Upper lobe of left lung (tissue), 6 donors: ENCODE data around the gene EMSY. TPM values are rescaled to one million over a fixed set of nuclear protein-coding genes. Genes with fewer than 3 reads are reported as not detected.
"Not testable (repeated sequence)": the region's sequence is repeated elsewhere in the genome, so short reads cannot be mapped to it uniquely, and the experiment has no call there.

ENCODE experiments used
- ATAC-seq, 2 donors: fragments of 200-7000 bp; cut with Tn5 transposase; one replicate each; pipeline ENCODE4 v1.9.1; 2022; ENCODE audit warnings: mild to moderate bottlenecking in 2 of 2, moderate library complexity in 2 of 2; ENCODE audit not compliant: low FRiP score in 2 of 2
- DNase-seq, 2 donors: peaks; one replicate each; pipeline ENCODE4 v3.0.0-alpha.2; 2019 to 2020
- H3K27ac ChIP-seq, 4 donors: fragments of 200-600 bp; sonication (generic); one replicate each; pipeline ENCODE4 v1.5.1; 2016 to 2019
- H3K27me3 ChIP-seq, 4 donors: fragments of 200-600 bp; sonication (generic); one replicate each; pipeline ENCODE4 v1.5.1; 2017 to 2019
- H3K36me3 ChIP-seq, 4 donors: fragments of 200-600 bp; sonication (generic); one replicate each; pipeline ENCODE4 v1.5.1; 2016 to 2019
- H3K4me1 ChIP-seq, 4 donors: fragments of 200-600 bp; sonication (generic); one replicate each; pipeline ENCODE4 v1.5.1; 2018 to 2019
- H3K4me3 ChIP-seq, 4 donors: fragments of 200-600 bp; sonication (generic); one replicate each; pipeline ENCODE4 v1.5.1; 2017 to 2019; ENCODE audit warnings: mild to moderate bottlenecking in 2 of 4, moderate library complexity in 1 of 4
- H3K9me3 ChIP-seq, 4 donors: fragments of 200-600 bp; sonication (generic); one replicate each; pipeline ENCODE4 v1.5.1; 2018 to 2019
- EP300 ChIP-seq, 4 donors: sonication (generic); formaldehyde crosslinking; IDR thresholded peaks; one replicate each; pipeline ENCODE4 v1.5.1; 2017; ENCODE audit warnings: antibody characterized with exemption in 4 of 4, control low read depth in 2 of 4
- POLR2A ChIP-seq, 4 donors: fragments of 450-650 bp; IDR thresholded peaks; one replicate each; pipeline ENCODE4 v1.5.1; 2016 to 2017; ENCODE audit warnings: antibody characterized with exemption in 4 of 4, mild to moderate bottlenecking in 2 of 4
- POLR2AphosphoS5 ChIP-seq, 2 donors: sonication (generic); formaldehyde crosslinking; IDR thresholded peaks; one replicate each; pipeline ENCODE4 v1.5.1; 2017; ENCODE audit warnings: antibody characterized with exemption in 2 of 2
- WGBS, 2 donors: methylation state at CpG; one replicate each; pipeline ENCODE4 v1.1.5; 2017 to 2018; 5-methylcytosine and 5-hydroxymethylcytosine counted together
- total RNA-seq, 6 donors: library from RNA; depleted of rRNA in 4 of 6; stranded (reverse); fragments of >200 nt in 4 of 6; gene quantifications; one replicate each; pipeline versions ENCODE4 v1.1.0 to v1.2.1, GENCODE V29; 2016 to 2021
- TF ChIP-seq, protein P1 (sequence below), 6 experiments: fragments of 450-650 bp in 4 of 6; fragments of 200-600 bp in 2 of 6; sonication (generic) in 2 of 6; IDR thresholded peaks; one replicate each; pipeline ENCODE4 v1.5.1; 2016 to 2019; ENCODE audit warnings: antibody characterized with exemption in 6 of 6
- donor health status: DM: no; HTN: no; CAD: no; lungs with moderate emphysema.
- donor health status: DM: no; HTN: yes; CAD: no; lungs with severe emphysema.

The EMSY gene, protein sequence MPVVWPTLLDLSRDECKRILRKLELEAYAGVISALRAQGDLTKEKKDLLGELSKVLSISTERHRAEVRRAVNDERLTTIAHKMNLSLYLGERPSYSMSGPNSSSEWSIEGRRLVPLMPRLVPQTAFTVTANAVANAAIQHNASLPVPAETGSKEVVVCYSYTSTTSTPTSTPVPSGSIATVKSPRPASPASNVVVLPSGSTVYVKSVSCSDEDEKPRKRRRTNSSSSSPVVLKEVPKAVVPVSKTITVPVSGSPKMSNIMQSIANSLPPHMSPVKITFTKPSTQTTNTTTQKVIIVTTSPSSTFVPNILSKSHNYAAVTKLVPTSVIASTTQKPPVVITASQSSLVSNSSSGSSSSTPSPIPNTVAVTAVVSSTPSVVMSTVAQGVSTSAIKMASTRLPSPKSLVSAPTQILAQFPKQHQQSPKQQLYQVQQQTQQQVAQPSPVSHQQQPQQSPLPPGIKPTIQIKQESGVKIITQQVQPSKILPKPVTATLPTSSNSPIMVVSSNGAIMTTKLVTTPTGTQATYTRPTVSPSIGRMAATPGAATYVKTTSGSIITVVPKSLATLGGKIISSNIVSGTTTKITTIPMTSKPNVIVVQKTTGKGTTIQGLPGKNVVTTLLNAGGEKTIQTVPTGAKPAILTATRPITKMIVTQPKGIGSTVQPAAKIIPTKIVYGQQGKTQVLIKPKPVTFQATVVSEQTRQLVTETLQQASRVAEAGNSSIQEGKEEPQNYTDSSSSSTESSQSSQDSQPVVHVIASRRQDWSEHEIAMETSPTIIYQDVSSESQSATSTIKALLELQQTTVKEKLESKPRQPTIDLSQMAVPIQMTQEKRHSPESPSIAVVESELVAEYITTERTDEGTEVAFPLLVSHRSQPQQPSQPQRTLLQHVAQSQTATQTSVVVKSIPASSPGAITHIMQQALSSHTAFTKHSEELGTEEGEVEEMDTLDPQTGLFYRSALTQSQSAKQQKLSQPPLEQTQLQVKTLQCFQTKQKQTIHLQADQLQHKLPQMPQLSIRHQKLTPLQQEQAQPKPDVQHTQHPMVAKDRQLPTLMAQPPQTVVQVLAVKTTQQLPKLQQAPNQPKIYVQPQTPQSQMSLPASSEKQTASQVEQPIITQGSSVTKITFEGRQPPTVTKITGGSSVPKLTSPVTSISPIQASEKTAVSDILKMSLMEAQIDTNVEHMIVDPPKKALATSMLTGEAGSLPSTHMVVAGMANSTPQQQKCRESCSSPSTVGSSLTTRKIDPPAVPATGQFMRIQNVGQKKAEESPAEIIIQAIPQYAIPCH (N-terminal part only)
- total RNA-seq = 10 to 100 TPM; 14.6 to 66.0 (median 20.9) TPM

GRCh38 chr11:76444384-76445120, at the start of gene EMSY:
Gene EMSY (plus strand): TSS chr11:76445018. CDS start chr11:76446939, 1,921 bp downstream.
- H3K4me3 ChIP-seq = peak within 1 kb of the TSS; percentile 73 to 99 (median 95)
- peaks cover 0 to 23% (median 5%) of the 10 kb centered on the region in 4 donors for H3K36me3 ChIP-seq
- ATAC-seq (peak; percentile 97 to 99), DNase-seq (peak; percentile 98 to 99)
- peak; percentile 99 to 100 for TF ChIP-seq POLR2AphosphoS5 (IDR thresholded peaks at IDR 0.05)
- TF ChIP-seq POLR2A (IDR thresholded peaks at IDR 0.05) = peak; percentile 90 to 99 (median 92)
- peak in 1 of 4 donors; percentile 21 for TF ChIP-seq EP300 (IDR thresholded peaks at IDR 0.05)
- TF ChIP-seq, protein P1, sequence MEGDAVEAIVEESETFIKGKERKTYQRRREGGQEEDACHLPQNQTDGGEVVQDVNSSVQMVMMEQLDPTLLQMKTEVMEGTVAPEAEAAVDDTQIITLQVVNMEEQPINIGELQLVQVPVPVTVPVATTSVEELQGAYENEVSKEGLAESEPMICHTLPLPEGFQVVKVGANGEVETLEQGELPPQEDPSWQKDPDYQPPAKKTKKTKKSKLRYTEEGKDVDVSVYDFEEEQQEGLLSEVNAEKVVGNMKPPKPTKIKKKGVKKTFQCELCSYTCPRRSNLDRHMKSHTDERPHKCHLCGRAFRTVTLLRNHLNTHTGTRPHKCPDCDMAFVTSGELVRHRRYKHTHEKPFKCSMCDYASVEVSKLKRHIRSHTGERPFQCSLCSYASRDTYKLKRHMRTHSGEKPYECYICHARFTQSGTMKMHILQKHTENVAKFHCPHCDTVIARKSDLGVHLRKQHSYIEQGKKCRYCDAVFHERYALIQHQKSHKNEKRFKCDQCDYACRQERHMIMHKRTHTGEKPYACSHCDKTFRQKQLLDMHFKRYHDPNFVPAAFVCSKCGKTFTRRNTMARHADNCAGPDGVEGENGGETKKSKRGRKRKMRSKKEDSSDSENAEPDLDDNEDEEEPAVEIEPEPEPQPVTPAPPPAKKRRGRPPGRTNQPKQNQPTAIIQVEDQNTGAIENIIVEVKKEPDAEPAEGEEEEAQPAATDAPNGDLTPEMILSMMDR (IDR thresholded peaks at IDR 0.05) = peak in 2 of 6 experiments; percentile 28 to 39
- 0% methylated on average over 35 to 53 of the region's 53 CpGs for whole genome bisulfite sequencing, 2 donors
- H3K4me1 ChIP-seq = peaks cover 12 to 26% (median 17%) of the 10 kb centered on the region in 4 donors
- no peaks in the 10 kb centered on the region for H3K27me3 ChIP-seq
- peak within 1 kb of the TSS; percentile 90 to 99 (median 94) for H3K27ac ChIP-seq
- H3K9me3 ChIP-seq = no peaks in the 10 kb centered on the region

DNA sequence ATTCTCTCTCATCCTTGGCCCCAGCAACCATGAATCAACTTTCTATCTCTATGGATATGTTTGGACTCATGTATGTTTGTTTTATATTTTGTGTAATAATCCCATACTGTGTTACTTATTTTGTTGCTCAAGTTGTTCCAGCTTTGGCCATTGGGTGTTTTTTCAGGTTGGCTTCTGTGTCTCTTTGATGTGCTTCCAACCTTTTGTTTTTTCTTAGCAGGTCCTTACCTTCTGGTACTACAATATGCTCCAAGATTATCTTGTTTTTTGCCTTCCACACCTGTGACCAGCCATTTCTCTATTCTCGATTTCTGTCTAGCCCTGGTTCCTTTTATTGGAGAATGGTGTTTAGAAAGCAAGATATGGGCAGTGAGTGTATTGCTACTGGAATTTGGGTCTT, 49.5 kb upstream of the EMSY start:
- no peak for TF ChIP-seq POLR2AphosphoS5 (IDR thresholded peaks at IDR 0.05)
- no peak for TF ChIP-seq POLR2A (IDR thresholded peaks at IDR 0.05)
- TF ChIP-seq, protein P1 (IDR thresholded peaks at IDR 0.05) = no peak
- TF ChIP-seq EP300 (IDR thresholded peaks at IDR 0.05) = no peak
- Histone ChIP-seq H3K4me1 (no peaks in the 10 kb centered on the region), H3K9me3 (no peaks in the 10 kb centered on the region), H3K36me3 (no peaks in the 10 kb centered on the region), H3K27ac (no peak overlapping the region), H3K4me3 (no peak overlapping the region), H3K27me3 (no peaks in the 10 kb centered on the region)
- WGBS, 2 donors = 94 to 100% methylated on average over 1 of the region's 1 CpG
- no peak for ATAC-seq
- DNase-seq = no peak

GRCh38 chr11:76397383-76397782, 47.4 kb upstream of the EMSY start:
- 93 to 96% methylated on average over 3 of the region's 3 CpGs for WGBS, 2 donors
- H3K27ac ChIP-seq = no peak overlapping the region
- TF ChIP-seq POLR2AphosphoS5 (IDR thresholded peaks at IDR 0.05) (no peak), POLR2A (IDR thresholded peaks at IDR 0.05) (no peak), EP300 (IDR thresholded peaks at IDR 0.05) (no peak)
- TF ChIP-seq, protein P1 (IDR thresholded peaks at IDR 0.05) = no peak

GRCh38 chr11:76400967-76401366, 43.9 kb upstream of the EMSY start:
- ATAC-seq = no peak
- TF ChIP-seq, protein P1 (IDR thresholded peaks at IDR 0.05) = no peak
- TF ChIP-seq POLR2A (IDR thresholded peaks at IDR 0.05) (no peak), POLR2AphosphoS5 (IDR thresholded peaks at IDR 0.05) (no peak), EP300 (IDR thresholded peaks at IDR 0.05) (no peak)
- no peaks in the 10 kb centered on the region for H3K9me3 ChIP-seq
- no peaks in the 10 kb centered on the region for H3K36me3 ChIP-seq
- DNase-seq = no peak
- no peaks in the 10 kb centered on the region for H3K4me1 ChIP-seq
- WGBS, 2 donors = 81 to 88% methylated on average over 1 of the region's 1 CpG
- no peak overlapping the region for H3K27ac ChIP-seq
- no peaks in the 10 kb centered on the region for H3K27me3 ChIP-seq
- no peak overlapping the region for H3K4me3 ChIP-seq

More at GRCh38 chr11:76397383-76397782, 47.4 kb upstream of the EMSY start:
- H3K4me3 ChIP-seq = no peak overlapping the region
- no peaks in the 10 kb centered on the region for H3K36me3 ChIP-seq
- no peaks in the 10 kb centered on the region for H3K4me1 ChIP-seq
- H3K9me3 ChIP-seq = no peaks in the 10 kb centered on the region
- H3K27me3 ChIP-seq = no peaks in the 10 kb centered on the region
- ATAC-seq (no peak), DNase-seq (no peak)

DNA sequence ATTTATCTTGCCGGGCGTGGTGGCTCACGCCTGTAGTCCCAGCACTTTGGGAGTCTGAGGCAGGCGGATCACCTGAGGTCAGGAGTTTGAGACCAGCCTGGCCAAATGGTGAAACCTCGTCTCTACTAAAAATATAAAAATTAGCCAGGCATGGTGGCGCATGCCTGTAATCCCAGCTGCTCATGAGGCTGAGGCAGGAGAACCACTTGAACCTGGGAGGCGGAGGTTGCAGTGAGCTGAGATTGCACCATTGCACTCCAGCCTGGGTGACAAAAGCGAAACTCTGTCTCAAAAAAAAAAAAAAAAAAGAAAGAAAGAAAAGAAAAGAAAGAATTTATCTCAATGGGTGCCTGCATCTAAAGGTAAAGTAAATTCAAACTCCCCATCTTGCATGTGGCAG, 43.3 kb upstream of the EMSY start:
- not testable (repeated sequence) for H3K36me3 ChIP-seq, H3K9me3 ChIP-seq, ATAC-seq, H3K27ac ChIP-seq, H3K4me1 ChIP-seq, H3K27me3 ChIP-seq, H3K4me3 ChIP-seq
- DNase-seq = peak in 1 of 2 donors; percentile 43
- WGBS, 2 donors = 61 to 84% methylated on average over 8 of the region's 8 CpGs
